NCI-H1417 treated with DMSO at 0.1 percent for 48 hours (cell line): ENCODE data around the gene PRDM16.

Experiments used
- DNase-seq: peaks from one replicate; lab custom pipeline; 2025; lab: John Stamatoyannopoulos, UW

Gene PRDM16

GRCh38 chr1:3207217-3207848, 138.3 kb downstream of the PRDM16 start:
- DNase-seq, result no peak

GRCh38 chr1:3208819-3209200, 139.8 kb downstream of the PRDM16 start:
- no peak for DNase-seq

- no peak for DNase-seq
These were observed 140.2 kb downstream of the PRDM16 start for GRCh38 chr1:3209201-3209600.

GRCh38 chr1:3211582-3212375, 142.8 kb downstream of the PRDM16 start:
- DNase-seq, result no peak

- no peak for DNase-seq
These were observed 143.7 kb downstream of the PRDM16 start for GRCh38 chr1:3212453-3213355.

GRCh38 chr1:3213730-3214129, 144.7 kb downstream of the PRDM16 start:
- no peak for DNase-seq

- no peak for DNase-seq
These were observed 146.4 kb downstream of the PRDM16 start for GRCh38 chr1:3215198-3216014.

- DNase-seq, result no peak
These were observed 147.0 kb downstream of the PRDM16 start for GRCh38 chr1:3216015-3216391.

- no peak for DNase-seq
These were observed 148.2 kb downstream of the PRDM16 start for GRCh38 chr1:3217181-3217641.

- DNase-seq, result no peak
These were observed 149.1 kb downstream of the PRDM16 start for GRCh38 chr1:3217979-3218679.

- DNase-seq, result no peak
These were observed 150.2 kb downstream of the PRDM16 start for GRCh38 chr1:3219005-3219790.

GRCh38 chr1:3219791-3220467, 150.9 kb downstream of the PRDM16 start:
- DNase-seq, result no peak

GRCh38 chr1:3221112-3222041, 152.4 kb downstream of the PRDM16 start:
- DNase-seq, result no peak

GRCh38 chr1:3222042-3222692, 153.2 kb downstream of the PRDM16 start:
- no peak for DNase-seq

GRCh38 chr1:3225661-3226060, 156.7 kb downstream of the PRDM16 start:
- DNase-seq, result no peak

GRCh38 chr1:3226191-3226590, 157.2 kb downstream of the PRDM16 start:
- no peak for DNase-seq

- DNase-seq, result no peak
These were observed 157.8 kb downstream of the PRDM16 start for GRCh38 chr1:3226701-3227350.

GRCh38 chr1:3227351-3227704, 158.3 kb downstream of the PRDM16 start:
- DNase-seq, result no peak
